ENCODE data around the gene ZBTB25.
A peak's percentile ranks its signal among the peaks of the same experiment; 100 is the strongest.

The ZBTB25 gene

GRCh38 chr14:64503434-64504309, at the start of gene ZBTB25:
Gene ZBTB25, minus strand, starts transcription at chr14:64503838. Its CDS starts 13,305 bp downstream, at chr14:64490533.
- peaks cover 18% of the 10 kb centered on the region for H3K4me1 ChIP-seq (ENCODE audit: insufficient read depth, low read length)

GRCh38 chr14:64550621-64551333, 47.1 kb upstream of the ZBTB25 start:
- no peaks in the 10 kb centered on the region for H3K9me3 ChIP-seq (ENCODE audit: control insufficient read depth, insufficient read depth, low read length)
- H3K36me3 ChIP-seq (ENCODE audit: insufficient read depth, low read length): no peaks in the 10 kb centered on the region
- peak overlapping the region; percentile 86 for H3K9ac ChIP-seq (ENCODE audit: low read depth, low read length)
- H3K4me1 ChIP-seq (ENCODE audit: insufficient read depth, low read length): peaks cover 8% of the 10 kb centered on the region

More at GRCh38 chr14:64503434-64504309, at the start of gene ZBTB25:
- Histone ChIP-seq H3K9me3 (ENCODE audit: control insufficient read depth, insufficient read depth, low read length) (no peaks in the 10 kb centered on the region), H3K9ac (ENCODE audit: low read depth, low read length) (peak within 1 kb of the TSS; percentile 68), H3K36me3 (ENCODE audit: insufficient read depth, low read length) (no peaks in the 10 kb centered on the region)

GRCh38 chr14:64549791-64550620, 46.4 kb upstream of the ZBTB25 start, which contains the start of gene PPP1R36:
Gene PPP1R36, plus strand, starts transcription at chr14:64549961. Its CDS starts 37 bp downstream, at chr14:64549998.
- Histone ChIP-seq H3K9me3 (ENCODE audit: control insufficient read depth, insufficient read depth, low read length) (no peaks in the 10 kb centered on the region), H3K9ac (ENCODE audit: low read depth, low read length) (peak within 1 kb of the TSS; percentile 86), H3K4me1 (ENCODE audit: insufficient read depth, low read length) (peaks cover 9% of the 10 kb centered on the region), H3K36me3 (ENCODE audit: insufficient read depth, low read length) (no peaks in the 10 kb centered on the region)

- H3K9me3 ChIP-seq (ENCODE audit: control insufficient read depth, insufficient read depth, low read length): no peaks in the 10 kb centered on the region
- H3K36me3 ChIP-seq (ENCODE audit: insufficient read depth, low read length): no peaks in the 10 kb centered on the region
- H3K4me1 ChIP-seq (ENCODE audit: insufficient read depth, low read length): peaks cover 13% of the 10 kb centered on the region
- peak overlapping the region; percentile 86; the same call in 1 of the 2 replicates for H3K9ac ChIP-seq (ENCODE audit: low read depth, low read length)
Measured at GRCh38 chr14:64549016-64549415, 45.4 kb upstream of the ZBTB25 start.

GRCh38 chr14:64544607-64545312, 41.1 kb upstream of the ZBTB25 start:
- peaks cover 8% of the 10 kb centered on the region for H3K9me3 ChIP-seq (ENCODE audit: control insufficient read depth, insufficient read depth, low read length)
- H3K36me3 ChIP-seq (ENCODE audit: insufficient read depth, low read length): no peaks in the 10 kb centered on the region
- peak overlapping the region; percentile 16; the same call in 1 of the 2 replicates for H3K9ac ChIP-seq (ENCODE audit: low read depth, low read length)
- peaks cover 13% of the 10 kb centered on the region for H3K4me1 ChIP-seq (ENCODE audit: insufficient read depth, low read length)

- peak overlapping the region; percentile 43; the same call in 1 of the 2 replicates for H3K9ac ChIP-seq (ENCODE audit: low read depth, low read length)
- peaks cover 8% of the 10 kb centered on the region for H3K9me3 ChIP-seq (ENCODE audit: control insufficient read depth, insufficient read depth, low read length)
- H3K36me3 ChIP-seq (ENCODE audit: insufficient read depth, low read length): no peaks in the 10 kb centered on the region
- H3K4me1 ChIP-seq (ENCODE audit: insufficient read depth, low read length): peaks cover 6% of the 10 kb centered on the region
Measured at GRCh38 chr14:64542836-64543201, 39.2 kb upstream of the ZBTB25 start.

- Histone ChIP-seq H3K36me3 (ENCODE audit: insufficient read depth, low read length) (no peaks in the 10 kb centered on the region), H3K9ac (ENCODE audit: low read depth, low read length) (peak overlapping the region; percentile 43; the same call in 1 of the 2 replicates), H3K4me1 (ENCODE audit: insufficient read depth, low read length) (peaks cover 6% of the 10 kb centered on the region), H3K9me3 (ENCODE audit: control insufficient read depth, insufficient read depth, low read length) (peaks cover 8% of the 10 kb centered on the region)
Measured at GRCh38 chr14:64541972-64542835, 38.6 kb upstream of the ZBTB25 start.

GRCh38 chr14:64541261-64541971, 37.8 kb upstream of the ZBTB25 start:
- Histone ChIP-seq H3K9ac (ENCODE audit: low read depth, low read length) (peak overlapping the region; percentile 43; the same call in 1 of the 2 replicates), H3K9me3 (ENCODE audit: control insufficient read depth, insufficient read depth, low read length) (peaks cover 8% of the 10 kb centered on the region), H3K4me1 (ENCODE audit: insufficient read depth, low read length) (peaks cover 10% of the 10 kb centered on the region), H3K36me3 (ENCODE audit: insufficient read depth, low read length) (no peaks in the 10 kb centered on the region)

- H3K9ac ChIP-seq (ENCODE audit: low read depth, low read length): peak within 1 kb of the TSS; percentile 59
Measured at GRCh38 chr14:64540208-64541202, 36.9 kb upstream of the ZBTB25 start, which contains the start of gene HSPA2. Gene HSPA2, plus strand, starts transcription at chr14:64540741. Its CDS starts 109 bp downstream, at chr14:64540850.

GRCh38 chr14:64536488-64537245, 33.0 kb upstream of the ZBTB25 start:
- H3K9ac ChIP-seq (ENCODE audit: low read depth, low read length): no peak overlapping the region

More at GRCh38 chr14:64540208-64541202, 36.9 kb upstream of the ZBTB25 start, which contains the start of gene HSPA2:
- H3K9me3 ChIP-seq (ENCODE audit: control insufficient read depth, insufficient read depth, low read length): peaks cover 8% of the 10 kb centered on the region
- H3K4me1 ChIP-seq (ENCODE audit: insufficient read depth, low read length): peaks cover 10% of the 10 kb centered on the region
- H3K36me3 ChIP-seq (ENCODE audit: insufficient read depth, low read length): no peaks in the 10 kb centered on the region

GRCh38 chr14:64531567-64531966, 27.9 kb upstream of the ZBTB25 start:
- H3K36me3 ChIP-seq (ENCODE audit: insufficient read depth, low read length): no peaks in the 10 kb centered on the region
- no peak overlapping the region for H3K9ac ChIP-seq (ENCODE audit: low read depth, low read length)
- H3K9me3 ChIP-seq (ENCODE audit: control insufficient read depth, insufficient read depth, low read length): no peaks in the 10 kb centered on the region
- H3K4me1 ChIP-seq (ENCODE audit: insufficient read depth, low read length): 0 out of 2 replicates have a peak, but pooled peaks cover under 1% of the 10 kb centered on the region

More at GRCh38 chr14:64536488-64537245, 33.0 kb upstream of the ZBTB25 start:
- Histone ChIP-seq H3K36me3 (ENCODE audit: insufficient read depth, low read length) (no peaks in the 10 kb centered on the region), H3K9me3 (ENCODE audit: control insufficient read depth, insufficient read depth, low read length) (peaks cover 4% of the 10 kb centered on the region), H3K4me1 (ENCODE audit: insufficient read depth, low read length) (0 out of 2 replicates have a peak, but pooled peaks cover 5% of the 10 kb centered on the region)

Data from ES-I3 (cell line).